ENCODE data around the gene CABP2. TPM values are rescaled to one million over a fixed set of nuclear protein-coding genes. Genes with fewer than 3 reads are reported as not detected.
A peak's percentile ranks its signal among the peaks of the same experiment; 100 is the strongest.
"Not testable (repeated sequence)": the region's sequence is repeated elsewhere in the genome, so short reads cannot be mapped to it uniquely, and the experiment has no call there.

CABP2 gene
- total RNA-seq, 1 donor from 2014 or later: not detected

DNA sequence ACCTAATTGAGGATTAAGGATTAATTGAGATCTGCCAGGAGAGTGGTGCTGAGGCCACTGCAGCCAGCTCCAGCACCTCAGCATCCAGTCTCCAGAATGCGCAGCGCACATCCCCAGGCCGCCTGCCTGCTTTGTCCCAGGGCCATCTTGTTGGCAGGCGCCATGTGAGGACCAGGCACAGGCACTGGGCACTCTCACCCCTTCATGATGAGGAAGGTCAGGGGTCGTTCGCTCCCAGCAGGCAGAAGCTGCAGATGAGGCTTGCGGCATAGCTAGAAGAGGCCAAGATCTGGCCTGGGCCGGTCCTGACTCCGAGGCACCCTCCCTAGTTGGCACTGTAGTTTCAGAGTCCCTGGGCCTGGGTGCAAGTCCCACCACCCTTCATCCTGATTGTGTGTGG is 6.4 kb downstream of the CABP2 start:
- no peak for DNase-seq (ENCODE audit: extremely low spot score in 2 of 2)
- no peaks in the 10 kb centered on the region for H3K36me3 ChIP-seq
- intact Hi-C loops (cut with DNase I): no loop called here
- no peaks in the 10 kb centered on the region for H3K4me1 ChIP-seq
- H3K9me3 ChIP-seq: no peaks in the 10 kb centered on the region
- no peaks in the 10 kb centered on the region for H3K27me3 ChIP-seq
- no peak overlapping the region for H3K27ac ChIP-seq
- H3K4me3 ChIP-seq: no peak overlapping the region
- TF ChIP-seq, protein P1, sequence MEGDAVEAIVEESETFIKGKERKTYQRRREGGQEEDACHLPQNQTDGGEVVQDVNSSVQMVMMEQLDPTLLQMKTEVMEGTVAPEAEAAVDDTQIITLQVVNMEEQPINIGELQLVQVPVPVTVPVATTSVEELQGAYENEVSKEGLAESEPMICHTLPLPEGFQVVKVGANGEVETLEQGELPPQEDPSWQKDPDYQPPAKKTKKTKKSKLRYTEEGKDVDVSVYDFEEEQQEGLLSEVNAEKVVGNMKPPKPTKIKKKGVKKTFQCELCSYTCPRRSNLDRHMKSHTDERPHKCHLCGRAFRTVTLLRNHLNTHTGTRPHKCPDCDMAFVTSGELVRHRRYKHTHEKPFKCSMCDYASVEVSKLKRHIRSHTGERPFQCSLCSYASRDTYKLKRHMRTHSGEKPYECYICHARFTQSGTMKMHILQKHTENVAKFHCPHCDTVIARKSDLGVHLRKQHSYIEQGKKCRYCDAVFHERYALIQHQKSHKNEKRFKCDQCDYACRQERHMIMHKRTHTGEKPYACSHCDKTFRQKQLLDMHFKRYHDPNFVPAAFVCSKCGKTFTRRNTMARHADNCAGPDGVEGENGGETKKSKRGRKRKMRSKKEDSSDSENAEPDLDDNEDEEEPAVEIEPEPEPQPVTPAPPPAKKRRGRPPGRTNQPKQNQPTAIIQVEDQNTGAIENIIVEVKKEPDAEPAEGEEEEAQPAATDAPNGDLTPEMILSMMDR (IDR thresholded peaks at IDR 0.05): no peak
- TF ChIP-seq POLR2A (IDR thresholded peaks at IDR 0.05): no peak
- TF ChIP-seq POLR2AphosphoS5 (IDR thresholded peaks at IDR 0.05; ENCODE audit: insufficient read depth in 1 of 2, low read depth in 1 of 2): no peak

DNA sequence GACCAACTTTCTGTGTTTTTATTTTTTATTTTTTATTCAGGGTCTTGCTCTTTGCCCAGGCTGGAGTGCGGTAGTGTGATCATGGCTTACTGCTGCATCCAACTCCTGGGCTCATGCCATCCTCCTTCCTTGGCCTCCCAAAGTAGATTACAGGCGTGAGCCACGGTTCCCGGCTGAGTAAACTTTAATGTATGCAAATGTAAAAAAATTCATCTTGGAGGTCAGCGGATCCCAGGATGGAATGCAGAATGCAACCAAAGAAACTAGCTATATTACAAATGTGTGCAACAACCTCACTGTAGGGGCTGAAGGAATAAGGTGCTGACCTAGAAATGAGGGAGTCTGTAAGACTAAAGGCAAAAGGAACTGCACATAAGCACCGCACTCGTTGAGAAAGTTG is 9.1 kb downstream of the CABP2 start:
- Histone ChIP-seq H3K4me1 (no peaks in the 10 kb centered on the region), H3K27me3 (no peaks in the 10 kb centered on the region), H3K36me3 (no peaks in the 10 kb centered on the region), H3K9me3 (no peaks in the 10 kb centered on the region), H3K27ac (no peak overlapping the region), H3K4me3 (no peak overlapping the region)
- DNase-seq (ENCODE audit: extremely low spot score in 2 of 2): no peak
- intact Hi-C loops (cut with DNase I): no loop called here
- TF ChIP-seq, protein P1 (IDR thresholded peaks at IDR 0.05): no peak
- TF ChIP-seq POLR2A (IDR thresholded peaks at IDR 0.05): no peak
- no peak for TF ChIP-seq POLR2AphosphoS5 (IDR thresholded peaks at IDR 0.05; ENCODE audit: insufficient read depth in 1 of 2, low read depth in 1 of 2)

DNA sequence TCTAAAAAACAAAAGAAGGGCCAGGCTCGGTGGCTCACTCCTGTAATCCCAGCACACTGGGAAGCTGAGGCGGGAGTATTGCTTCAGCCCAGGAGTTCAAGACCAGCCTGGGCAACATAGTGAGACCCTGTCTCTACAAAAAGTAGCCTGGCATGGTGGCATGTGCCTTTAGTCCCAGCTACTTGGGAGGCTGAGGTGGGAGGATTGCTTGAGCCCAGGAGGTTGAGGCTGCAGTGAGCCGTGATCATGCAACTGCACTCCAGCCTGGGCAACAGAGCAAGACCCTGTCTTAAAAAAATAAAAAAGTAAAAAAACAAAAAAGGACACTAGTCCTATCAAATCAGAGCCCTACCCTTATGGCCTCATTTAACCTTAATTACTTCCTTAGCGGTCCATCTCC is 11.7 kb downstream of the CABP2 start:
- H3K4me3 ChIP-seq; H3K27ac ChIP-seq; H3K27me3 ChIP-seq; DNase-seq (ENCODE audit: extremely low spot score in 2 of 2); H3K9me3 ChIP-seq; intact Hi-C loops (cut with DNase I); H3K36me3 ChIP-seq: not testable (repeated sequence)
- H3K4me1 ChIP-seq: peaks cover 16% of the 10 kb centered on the region

DNA sequence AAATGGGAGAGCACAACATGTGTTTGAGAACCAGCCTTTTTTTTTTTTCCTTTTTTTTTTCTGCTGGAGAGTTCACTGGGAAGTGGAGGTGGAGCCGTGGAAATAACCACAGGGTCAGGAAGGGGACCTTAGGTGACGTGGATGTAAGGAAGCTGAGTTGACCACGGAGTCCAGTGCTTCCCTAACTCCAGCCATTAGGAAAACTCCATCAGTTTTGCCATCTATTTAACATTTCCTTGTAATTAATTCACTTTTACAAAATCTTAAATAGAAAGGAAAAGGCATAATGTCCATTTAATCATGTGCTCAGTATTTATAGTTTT is 13.3 kb downstream of the CABP2 start:
- intact Hi-C loops (cut with DNase I): no loop called here
- H3K27ac ChIP-seq: no peak overlapping the region
- no peaks in the 10 kb centered on the region for H3K36me3 ChIP-seq
- H3K27me3 ChIP-seq: no peaks in the 10 kb centered on the region
- no peaks in the 10 kb centered on the region for H3K9me3 ChIP-seq
- H3K4me1 ChIP-seq: peaks cover 29% of the 10 kb centered on the region
- H3K4me3 ChIP-seq: no peak overlapping the region
- DNase-seq (ENCODE audit: extremely low spot score in 2 of 2): no peak
- TF ChIP-seq POLR2AphosphoS5 (IDR thresholded peaks at IDR 0.05; ENCODE audit: insufficient read depth in 1 of 2, low read depth in 1 of 2) (no peak), POLR2A (IDR thresholded peaks at IDR 0.05) (no peak)
- TF ChIP-seq, protein P1 (IDR thresholded peaks at IDR 0.05): no peak

DNA sequence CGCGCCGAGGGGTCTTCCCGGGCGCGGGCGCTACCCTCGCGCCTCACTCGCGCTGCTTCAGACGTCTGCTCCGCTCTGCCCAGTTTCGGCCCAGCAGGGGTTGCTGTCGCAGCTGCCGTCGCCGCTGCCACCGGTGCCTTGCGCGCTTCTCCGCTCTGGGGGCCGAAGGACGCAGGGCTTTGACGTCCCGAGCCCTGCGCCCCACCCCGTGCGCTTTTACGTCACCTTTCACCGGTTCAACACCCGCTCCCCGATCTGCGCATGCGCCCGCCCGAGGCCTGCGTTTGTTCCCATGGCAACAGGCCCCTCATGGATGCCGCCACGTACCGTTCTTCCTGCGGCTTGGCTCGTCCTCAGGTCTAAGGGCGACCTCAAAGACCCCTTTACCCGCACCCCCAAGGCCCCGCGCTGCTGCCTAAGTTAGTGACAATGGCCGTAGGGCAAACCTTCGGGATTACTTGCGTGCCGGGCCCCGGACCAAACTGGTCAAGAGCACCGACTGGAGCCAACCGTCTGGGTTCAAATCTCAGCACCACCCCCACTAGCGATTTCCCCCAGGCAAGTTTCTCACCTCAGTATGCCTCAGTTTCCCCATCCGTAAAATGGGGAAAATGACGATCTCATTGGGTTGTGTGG is 14.6 kb downstream of the CABP2 start:
- peaks cover 33% of the 10 kb centered on the region for H3K4me1 ChIP-seq
- H3K4me3 ChIP-seq: peak overlapping the region; percentile 65 to 89
- H3K27ac ChIP-seq: peak overlapping the region; percentile 94
- no peaks in the 10 kb centered on the region for H3K27me3 ChIP-seq
- H3K36me3 ChIP-seq: no peaks in the 10 kb centered on the region
- TF ChIP-seq, protein P1 (IDR thresholded peaks at IDR 0.05): no peak
- TF ChIP-seq POLR2A (IDR thresholded peaks at IDR 0.05) (peak in 1 of 2 donors; percentile 39), POLR2AphosphoS5 (IDR thresholded peaks at IDR 0.05; ENCODE audit: insufficient read depth in 1 of 2, low read depth in 1 of 2) (peak in 1 of 2 donors; percentile 33)
- DNase-seq (ENCODE audit: extremely low spot score in 2 of 2): peak in 1 of 2 donors; percentile 96
- H3K9me3 ChIP-seq: no peaks in the 10 kb centered on the region
- intact Hi-C loops (cut with DNase I): loop anchor here (1.0 to 10.0 kb wide), 3 partner anchors 79 to 154 kb away; partner anchors contain the start of genes POLD4 and RAD9A
